COLO668 (cell line): ENCODE measurements around the gene USP9X.
"Not testable (repeated sequence)": the region's sequence is repeated elsewhere in the genome, so short reads cannot be mapped to it uniquely, and the experiment has no call there.

Experiments used
- DNase-seq: peaks from one replicate; lab custom pipeline; 2025; ENCODE audit not compliant: unreplicated experiment; lab: John Stamatoyannopoulos, UW

The USP9X gene

DNA sequence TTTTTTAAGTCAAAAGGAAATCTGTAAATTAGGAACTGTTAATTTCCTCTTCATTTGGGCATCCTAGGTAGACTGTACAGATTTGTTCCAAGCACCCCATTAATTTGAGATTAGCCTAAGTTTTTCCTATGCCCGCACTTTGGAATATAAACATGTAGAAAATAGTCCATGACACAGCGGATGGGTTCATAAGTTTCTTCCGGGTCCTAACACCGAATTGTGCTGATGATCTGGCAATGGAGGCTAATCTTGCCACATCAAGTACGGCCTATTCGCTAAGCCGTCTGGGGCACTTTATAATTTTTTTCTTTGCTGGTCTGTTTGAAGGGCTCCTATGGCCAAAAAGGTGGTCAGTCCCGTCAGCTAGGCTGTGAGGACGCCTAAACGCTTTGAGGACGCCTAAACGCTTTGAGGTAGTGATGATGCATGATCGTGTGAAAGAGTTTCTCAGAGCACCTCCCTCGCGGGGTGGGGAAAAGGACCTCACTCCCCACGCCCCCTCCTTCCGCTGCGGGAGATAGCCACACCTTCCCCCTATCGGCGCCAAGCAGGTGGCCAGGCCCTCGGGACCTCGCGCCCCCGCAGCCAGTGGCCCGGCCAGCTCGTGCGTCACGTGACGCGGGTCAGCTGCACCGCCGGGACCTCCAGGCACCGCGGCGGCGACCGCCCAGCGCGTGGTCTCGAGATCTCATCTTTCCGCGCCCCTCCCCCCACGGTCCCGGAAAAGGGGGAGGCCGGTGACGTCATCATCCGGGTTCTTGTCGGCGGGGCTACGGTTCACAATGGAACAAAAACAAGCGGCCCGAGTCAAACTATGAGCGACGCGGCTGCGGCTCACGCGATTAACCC lies 977 bp upstream of the USP9X start:
- peak; percentile 97 for DNase-seq

GRCh38 chrX:41085512-41085877 lies 250 bp downstream of the USP9X start:
- peak; percentile 81 for DNase-seq

GRCh38 chrX:41085878-41086626 lies 807 bp downstream of the USP9X start:
- peak; percentile 63 for DNase-seq

DNA sequence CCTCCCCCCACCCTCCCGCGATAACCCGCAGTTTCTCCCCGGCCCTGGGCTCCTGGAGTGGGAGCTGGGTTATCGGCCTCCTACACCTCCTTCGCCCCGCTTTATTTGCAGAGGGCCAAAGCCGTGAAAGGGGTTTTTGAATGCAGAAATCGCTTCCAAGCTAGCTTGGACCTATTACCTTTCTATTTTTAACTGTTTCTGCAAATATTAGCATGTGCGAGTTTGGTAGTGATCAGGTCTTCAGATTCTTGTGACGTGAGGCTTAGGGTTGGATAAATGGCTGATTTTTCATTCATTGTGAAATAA lies 1.3 kb downstream of the USP9X start:
- no peak for DNase-seq

DNA sequence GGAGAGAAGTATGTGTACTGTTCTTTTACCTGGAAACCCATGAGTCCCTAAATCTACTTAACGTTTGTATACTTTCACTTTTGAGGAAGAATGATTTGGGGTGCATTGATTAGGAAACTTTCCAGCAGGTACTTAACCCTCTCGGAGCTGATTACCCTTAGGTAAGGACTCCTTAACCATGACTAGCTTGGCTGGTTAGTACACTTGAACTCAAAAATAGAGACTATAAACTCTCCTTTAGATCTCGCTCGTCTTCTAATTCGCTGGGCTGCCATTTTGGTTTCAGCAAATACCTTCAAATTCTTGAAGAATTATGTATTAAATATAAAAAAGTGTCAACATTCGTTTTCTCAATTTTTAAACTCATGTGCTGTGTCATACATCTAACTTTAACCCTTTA lies 2.0 kb downstream of the USP9X start:
- DNase-seq: no peak

DNA sequence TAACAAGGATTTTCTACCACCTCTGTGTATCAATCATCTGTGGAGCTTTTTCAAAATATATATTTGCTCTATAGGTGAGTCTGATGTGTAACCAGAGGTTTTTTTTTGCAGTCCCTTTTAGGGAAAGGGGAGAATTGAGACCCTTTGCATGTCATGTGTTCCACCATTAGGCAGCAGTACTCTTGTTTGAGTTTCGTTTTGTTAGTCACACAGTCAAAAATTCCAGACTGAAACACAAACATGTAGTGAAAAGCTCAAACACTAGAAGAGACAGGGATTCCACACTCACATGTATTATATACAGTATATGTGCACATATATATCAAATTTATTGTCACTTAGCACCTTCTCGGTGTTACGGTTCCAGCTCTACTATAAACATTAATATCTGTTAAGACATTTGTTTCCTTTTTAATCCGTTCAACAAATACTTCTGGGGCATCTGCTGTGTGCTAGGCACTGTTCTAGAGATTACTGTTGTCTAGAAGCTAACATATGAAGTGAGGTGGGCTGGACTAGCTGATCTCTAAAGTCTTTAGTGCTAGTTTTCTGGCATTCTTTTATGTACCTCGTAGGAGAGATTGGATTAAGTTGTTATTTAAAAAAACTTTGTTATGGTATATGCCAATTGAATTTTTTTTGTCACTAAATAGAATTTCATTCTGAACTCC lies 5.5 kb downstream of the USP9X start:
- DNase-seq: no peak

GRCh38 chrX:41092776-41093175 lies 7.5 kb downstream of the USP9X start:
- no peak for DNase-seq

DNA sequence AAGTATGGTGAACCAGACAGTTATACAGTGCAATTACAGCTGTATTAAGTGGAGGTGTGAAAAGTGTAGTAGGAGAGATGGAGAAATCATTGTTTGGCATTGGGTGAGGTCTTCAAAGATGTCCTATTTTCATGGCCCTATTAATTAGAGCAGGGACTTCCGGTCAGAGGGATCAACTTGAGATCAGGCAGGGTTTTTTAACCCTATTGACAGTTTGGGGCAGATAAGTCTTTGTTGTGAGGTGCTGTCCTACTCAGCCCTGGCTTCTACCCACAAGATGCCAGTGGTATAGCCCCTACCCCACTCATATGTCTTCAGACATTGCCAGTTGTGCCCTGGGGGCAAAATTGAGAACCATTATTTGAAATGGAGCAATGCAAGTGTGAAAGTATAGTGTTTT lies 9.9 kb downstream of the USP9X start:
- no peak for DNase-seq

DNA sequence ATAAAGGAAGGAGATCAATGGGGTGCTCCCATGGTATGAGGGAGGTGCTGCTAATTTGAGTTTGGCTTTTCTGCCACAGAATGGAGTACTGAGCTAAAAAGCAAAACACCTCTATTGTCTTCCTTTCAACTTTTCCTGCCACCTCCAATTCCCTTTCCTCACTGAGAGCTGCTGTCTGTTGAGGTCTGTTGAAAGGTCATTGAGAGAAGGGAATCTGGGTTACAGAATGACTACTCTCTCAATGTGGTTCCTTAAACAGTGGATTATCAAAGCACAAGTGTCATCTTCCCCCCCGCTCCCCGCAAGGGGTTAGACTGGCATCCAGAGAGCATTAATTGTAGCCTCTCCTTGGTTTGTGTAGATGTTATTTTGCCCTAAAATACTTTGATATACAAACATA lies 10.7 kb downstream of the USP9X start:
- DNase-seq: no peak

GRCh38 chrX:41096339-41096955 lies 11.2 kb downstream of the USP9X start:
- no peak for DNase-seq

- no peak for DNase-seq
Measured at GRCh38 chrX:41097326-41097725, 12.1 kb downstream of the USP9X start.

DNA sequence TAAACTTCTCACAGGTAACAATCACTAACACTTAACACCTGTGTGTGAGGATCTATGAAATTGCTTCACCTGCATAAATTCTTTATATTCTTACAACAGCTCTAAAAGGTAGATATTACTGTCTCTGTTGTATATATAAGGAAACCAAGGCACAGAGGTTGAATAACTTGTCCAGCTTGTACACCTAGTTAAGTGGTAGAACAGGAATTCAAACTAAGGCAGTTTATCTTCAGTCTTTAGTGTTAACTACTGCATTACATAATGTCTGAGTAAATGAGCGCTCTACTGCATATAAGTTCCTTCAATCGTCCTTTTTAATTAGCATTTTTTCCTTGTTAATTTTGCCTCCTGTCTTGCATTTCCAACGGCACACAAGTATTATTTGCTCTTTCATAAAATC lies 15.0 kb downstream of the USP9X start:
- no peak for DNase-seq

DNA sequence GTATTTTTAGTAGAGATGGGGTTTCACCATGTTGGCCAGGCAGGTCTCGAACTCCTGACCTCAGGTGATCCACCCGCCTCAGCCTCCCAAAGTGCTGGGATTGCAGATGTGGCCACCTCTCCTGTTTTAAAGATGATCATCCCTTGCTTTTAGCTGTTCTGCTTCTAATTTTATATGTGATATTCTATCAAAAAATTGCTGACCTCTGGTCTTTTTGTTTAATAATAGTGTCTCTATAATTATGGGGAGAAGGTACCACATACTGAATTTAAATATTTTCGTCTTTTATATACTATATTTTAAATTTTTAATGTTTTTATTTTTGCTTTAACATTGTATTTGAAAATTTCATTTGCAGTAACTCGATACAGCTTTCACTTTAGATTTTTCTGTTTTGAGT lies 15.6 kb downstream of the USP9X start:
- DNase-seq: no peak

DNA sequence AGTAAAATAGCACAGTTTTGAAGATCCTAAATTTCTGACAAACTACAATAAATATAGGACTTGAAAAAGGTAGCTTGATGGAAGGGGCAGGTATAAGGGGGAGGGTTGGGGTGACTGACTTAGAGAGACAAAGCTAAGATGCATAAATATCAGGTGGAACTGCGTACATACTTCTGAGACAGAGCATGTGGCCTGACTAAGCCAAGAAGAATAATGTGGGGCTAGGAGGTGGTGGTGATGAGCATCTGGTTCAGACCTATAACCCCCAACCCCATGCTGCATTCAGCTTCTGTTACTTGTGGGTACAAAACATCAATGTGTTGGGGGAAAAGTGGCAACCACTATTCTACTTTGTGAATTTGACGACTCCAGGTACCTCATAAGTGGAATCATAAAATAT lies 19.8 kb downstream of the USP9X start:
- DNase-seq: no peak

- DNase-seq: not testable (repeated sequence)
Measured at GRCh38 chrX:41106257-41106656, 21.0 kb downstream of the USP9X start.

DNA sequence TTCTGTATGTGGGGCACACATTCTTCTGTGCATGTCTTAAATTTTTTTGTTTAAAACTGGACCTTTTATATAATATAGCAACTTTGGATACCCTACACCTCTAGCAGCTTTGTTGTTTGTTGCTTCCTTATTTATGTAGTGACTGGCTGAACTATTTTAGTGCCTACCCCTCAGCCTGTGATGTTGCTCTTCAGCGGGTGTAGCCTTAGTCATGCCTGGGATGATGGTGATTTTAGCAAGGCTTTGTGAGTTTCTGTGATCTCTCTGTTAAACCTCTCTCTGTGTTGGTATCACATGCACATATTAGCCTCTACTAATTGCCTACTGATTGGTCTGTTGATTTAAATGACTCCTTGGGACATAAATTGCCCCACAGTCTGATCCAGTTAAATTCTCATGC lies 22.8 kb downstream of the USP9X start:
- DNase-seq: no peak

GRCh38 chrX:41108463-41109205 lies 23.4 kb downstream of the USP9X start:
- no peak for DNase-seq

DNA sequence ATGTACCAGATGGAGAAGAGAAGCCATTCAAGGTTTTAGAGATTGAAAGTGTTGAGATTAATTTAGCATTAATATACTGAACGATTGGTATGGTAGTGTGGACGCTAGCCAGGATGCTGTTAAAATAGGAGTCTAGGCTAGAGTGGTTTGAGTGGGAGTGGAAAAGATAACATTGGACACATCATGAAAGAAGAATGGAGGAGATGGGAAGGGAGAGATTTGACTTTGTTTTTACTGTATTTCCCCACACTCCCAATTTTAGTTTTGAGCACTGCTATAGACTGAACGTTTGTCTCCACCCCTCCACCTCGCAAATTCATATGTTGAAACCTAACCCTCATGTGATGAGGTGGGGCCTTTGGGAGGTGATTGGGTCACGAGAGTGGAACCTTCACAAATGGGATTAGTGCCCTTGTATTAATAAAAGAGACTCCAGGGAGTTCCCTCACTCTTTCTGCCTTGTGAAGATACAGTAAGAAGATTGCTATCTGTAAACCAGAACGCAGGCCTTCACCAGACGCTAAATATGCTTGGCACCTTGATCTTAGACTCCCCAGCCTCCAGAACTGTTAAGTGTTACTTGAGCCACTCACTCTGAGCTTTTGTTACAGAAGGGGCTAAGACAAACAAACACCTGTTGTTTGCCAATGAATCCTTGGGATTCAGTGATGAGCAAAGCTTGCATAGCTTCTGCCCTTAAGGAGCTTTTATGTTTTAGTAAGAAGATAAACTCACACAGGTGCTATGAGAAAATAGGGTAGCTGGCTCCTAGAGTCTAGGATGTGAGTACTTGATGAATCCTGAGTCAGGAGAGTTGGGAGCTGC lies 25.8 kb downstream of the USP9X start:
- no peak for DNase-seq

GRCh38 chrX:41115104-41115425 lies 29.8 kb downstream of the USP9X start:
- DNase-seq: peak; percentile 4

GRCh38 chrX:41116948-41117347 lies 31.7 kb downstream of the USP9X start:
- no peak for DNase-seq
